Hepatocyte (in vitro differentiated cells): ENCODE data around the gene SLC1A3. TPM values are rescaled to one million over a fixed set of nuclear protein-coding genes. Genes with fewer than 3 reads are reported as not detected.

Experiments used
- DNase-seq: peaks from one replicate; pipeline ENCODE4 v3.0.0-alpha.2; 2016; ENCODE audit warnings: low spot score
- H2AFZ ChIP-seq: fragments of 200-600 bp; sonication (generic); 2 replicates; pipeline ENCODE4 v1.6.0; 2016; ENCODE audit warnings: antibody characterized with exemption, mild to moderate bottlenecking
- H3K27ac ChIP-seq: fragments of 200-600 bp; sonication (generic); 2 replicates; pipeline ENCODE4 v1.5.1; 2016; ENCODE audit warnings: mild to moderate bottlenecking
- H3K27me3 ChIP-seq: fragments of 200-600 bp; sonication (generic); 2 replicates; pipeline ENCODE4 v1.6.1; 2016
- H3K36me3 ChIP-seq: fragments of 200-600 bp; sonication (generic); replicated peaks from 2 replicates; pipeline ENCODE4 v1.5.1; 2016; ENCODE audit warnings: low read depth; ENCODE audit not compliant: insufficient read depth
- H3K4me1 ChIP-seq: fragments of 200-600 bp; sonication (generic); 2 replicates; pipeline ENCODE4 v1.5.1; 2016; ENCODE audit warnings: mild to moderate bottlenecking, moderate library complexity; ENCODE audit not compliant: insufficient read depth
- H3K4me2 ChIP-seq: fragments of 200-600 bp; sonication (generic); 2 replicates; pipeline ENCODE4 v1.6.0; 2016
- H3K4me3 ChIP-seq: fragments of 200-600 bp; sonication (generic); 2 replicates; pipeline ENCODE4 v1.5.1; 2016; ENCODE audit warnings: mild to moderate bottlenecking
- H3K79me2 ChIP-seq: fragments of 200-600 bp; sonication (generic); 2 replicates; pipeline ENCODE4 v1.6.0; 2017; ENCODE audit warnings: mild to moderate bottlenecking
- H3K9me2 ChIP-seq: fragments of 200-600 bp; sonication (generic); replicated peaks from 2 replicates; pipeline ENCODE4 v1.6.0; 2017; ENCODE audit warnings: mild to moderate bottlenecking; ENCODE audit not compliant: insufficient read depth
- H3K9me3 ChIP-seq: fragments of 200-600 bp; sonication (generic); 2 replicates; pipeline ENCODE4 v1.5.1; 2016; ENCODE audit warnings: low read depth, mild to moderate bottlenecking
- H4K20me1 ChIP-seq: fragments of 200-600 bp; sonication (generic); 2 replicates; pipeline ENCODE4 v1.6.0; 2016; ENCODE audit warnings: mild to moderate bottlenecking; ENCODE audit not compliant: insufficient read depth, poor library complexity, severe bottlenecking
- EZH2 ChIP-seq: fragments of 200-600 bp; sonication (generic); IDR thresholded peaks from 2 replicates; pipeline ENCODE4 v1.6.1; 2016; ENCODE audit warnings: antibody characterized with exemption, mild to moderate bottlenecking, borderline replicate concordance
- EZH2phosphoT487 ChIP-seq: fragments of 200-600 bp; sonication (generic); IDR thresholded peaks from one replicate; pipeline ENCODE4 v1.6.1; 2018; ENCODE audit warnings: antibody characterized with exemption, mild to moderate bottlenecking, low read depth, moderate library complexity; ENCODE audit not compliant: unreplicated experiment, severe bottlenecking
- WGBS: methylation state at CpG from one replicate; pipeline ENCODE4 v1.1.6; 2016; ENCODE audit warnings: low lambda C conversion rate; ENCODE audit errors: missing lambda C conversion rate; 5-methylcytosine and 5-hydroxymethylcytosine counted together
- polyA plus RNA-seq: library from polyadenylated mRNA; unstranded; fragments of >200 nt; fragmentation: Nextera tagmentation; extraction: Ambion mirVana; gene quantifications from 2 replicates; pipeline ENCODE4 v1.2.1, GENCODE V29; 2016
- total RNA-seq: library from RNA; depleted of rRNA; stranded (reverse); fragments of >200 nt; gene quantifications from 2 replicates; pipeline ENCODE4 v1.2.3, GENCODE V29; 2014
- TF ChIP-seq, protein P1 (sequence below): fragments of 200-600 bp; sonication (generic); IDR thresholded peaks from 2 replicates; pipeline ENCODE4 v1.5.1; 2016; ENCODE audit warnings: antibody characterized with exemption, mild to moderate bottlenecking; ENCODE audit not compliant: poor library complexity

Gene SLC1A3
- total and polyA plus RNA-seq, 2 experiments from 2014 or later: 32.3 to 42.3 TPM

DNA sequence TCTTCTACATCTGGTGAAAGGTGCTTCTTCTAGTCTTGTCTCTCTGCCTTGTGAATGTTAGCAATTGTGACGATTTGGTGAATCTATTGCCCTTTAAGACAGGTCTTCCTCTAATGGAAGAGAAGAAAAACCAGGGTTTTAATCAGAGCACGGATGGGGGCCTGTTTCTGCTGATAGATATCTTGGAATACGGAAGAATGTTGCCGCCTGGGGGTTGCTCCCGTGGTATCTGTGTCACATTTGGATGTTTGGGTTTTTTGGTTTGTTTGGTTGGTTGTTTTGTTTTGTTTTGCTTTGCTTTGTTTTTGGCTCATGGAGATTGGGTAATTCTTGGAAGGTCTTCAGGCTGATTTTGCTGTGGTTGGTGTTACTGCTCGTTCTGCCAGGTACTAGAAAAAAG lies 9.7 kb upstream of the SLC1A3 start:
- no peaks in the 10 kb centered on the region for H3K79me2 ChIP-seq
- H3K9me2 ChIP-seq: no peaks in the 10 kb centered on the region
- no peak overlapping the region for H2AFZ ChIP-seq
- no peak overlapping the region for H3K4me3 ChIP-seq
- WGBS: 64% methylated on average over 6 of the region's 6 CpGs
- no peaks in the 10 kb centered on the region for H3K36me3 ChIP-seq
- H3K4me2 ChIP-seq: no peak overlapping the region
- no peaks in the 10 kb centered on the region for H3K4me1 ChIP-seq
- no peak overlapping the region for H3K27ac ChIP-seq
- H4K20me1 ChIP-seq: no peaks in the 10 kb centered on the region
- no peaks in the 10 kb centered on the region for H3K27me3 ChIP-seq
- no peaks in the 10 kb centered on the region for H3K9me3 ChIP-seq
- TF ChIP-seq EZH2 (no peak), EZH2phosphoT487 (no peak)
- TF ChIP-seq, protein P1, sequence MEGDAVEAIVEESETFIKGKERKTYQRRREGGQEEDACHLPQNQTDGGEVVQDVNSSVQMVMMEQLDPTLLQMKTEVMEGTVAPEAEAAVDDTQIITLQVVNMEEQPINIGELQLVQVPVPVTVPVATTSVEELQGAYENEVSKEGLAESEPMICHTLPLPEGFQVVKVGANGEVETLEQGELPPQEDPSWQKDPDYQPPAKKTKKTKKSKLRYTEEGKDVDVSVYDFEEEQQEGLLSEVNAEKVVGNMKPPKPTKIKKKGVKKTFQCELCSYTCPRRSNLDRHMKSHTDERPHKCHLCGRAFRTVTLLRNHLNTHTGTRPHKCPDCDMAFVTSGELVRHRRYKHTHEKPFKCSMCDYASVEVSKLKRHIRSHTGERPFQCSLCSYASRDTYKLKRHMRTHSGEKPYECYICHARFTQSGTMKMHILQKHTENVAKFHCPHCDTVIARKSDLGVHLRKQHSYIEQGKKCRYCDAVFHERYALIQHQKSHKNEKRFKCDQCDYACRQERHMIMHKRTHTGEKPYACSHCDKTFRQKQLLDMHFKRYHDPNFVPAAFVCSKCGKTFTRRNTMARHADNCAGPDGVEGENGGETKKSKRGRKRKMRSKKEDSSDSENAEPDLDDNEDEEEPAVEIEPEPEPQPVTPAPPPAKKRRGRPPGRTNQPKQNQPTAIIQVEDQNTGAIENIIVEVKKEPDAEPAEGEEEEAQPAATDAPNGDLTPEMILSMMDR: no peak
- DNase-seq: no peak

DNA sequence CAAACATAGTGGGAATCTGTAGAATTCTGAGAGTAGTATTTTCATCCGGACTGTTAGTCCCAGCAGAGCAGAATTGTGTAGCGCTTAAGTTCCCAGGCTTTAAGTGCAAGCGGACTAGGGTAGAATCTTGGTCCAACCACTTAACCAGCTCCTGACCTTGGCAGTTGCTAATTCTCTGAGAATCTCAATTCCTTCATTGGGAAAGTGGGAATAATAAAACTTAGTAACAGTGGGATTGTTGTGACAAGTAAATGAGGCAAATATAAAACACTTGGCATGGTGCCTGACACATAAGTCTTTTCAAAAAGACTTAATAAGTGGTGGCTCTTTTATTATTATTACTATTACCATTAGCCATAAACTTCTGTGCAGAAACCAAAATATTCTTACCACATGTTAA lies 8.4 kb upstream of the SLC1A3 start:
- no peak for DNase-seq
- H3K27ac ChIP-seq: no peak overlapping the region
- no peak overlapping the region for H3K4me3 ChIP-seq
- whole genome bisulfite sequencing: 76% methylated on average over 3 of the region's 3 CpGs
- no peaks in the 10 kb centered on the region for H3K4me1 ChIP-seq
- no peaks in the 10 kb centered on the region for H3K9me2 ChIP-seq
- TF ChIP-seq EZH2phosphoT487 (no peak), EZH2 (no peak)
- TF ChIP-seq, protein P1: no peak
- no peaks in the 10 kb centered on the region for H3K79me2 ChIP-seq
- H3K36me3 ChIP-seq: no peaks in the 10 kb centered on the region
- no peaks in the 10 kb centered on the region for H3K9me3 ChIP-seq
- no peaks in the 10 kb centered on the region for H4K20me1 ChIP-seq
- no peaks in the 10 kb centered on the region for H3K27me3 ChIP-seq
- no peak overlapping the region for H3K4me2 ChIP-seq
- H2AFZ ChIP-seq: no peak overlapping the region

DNA sequence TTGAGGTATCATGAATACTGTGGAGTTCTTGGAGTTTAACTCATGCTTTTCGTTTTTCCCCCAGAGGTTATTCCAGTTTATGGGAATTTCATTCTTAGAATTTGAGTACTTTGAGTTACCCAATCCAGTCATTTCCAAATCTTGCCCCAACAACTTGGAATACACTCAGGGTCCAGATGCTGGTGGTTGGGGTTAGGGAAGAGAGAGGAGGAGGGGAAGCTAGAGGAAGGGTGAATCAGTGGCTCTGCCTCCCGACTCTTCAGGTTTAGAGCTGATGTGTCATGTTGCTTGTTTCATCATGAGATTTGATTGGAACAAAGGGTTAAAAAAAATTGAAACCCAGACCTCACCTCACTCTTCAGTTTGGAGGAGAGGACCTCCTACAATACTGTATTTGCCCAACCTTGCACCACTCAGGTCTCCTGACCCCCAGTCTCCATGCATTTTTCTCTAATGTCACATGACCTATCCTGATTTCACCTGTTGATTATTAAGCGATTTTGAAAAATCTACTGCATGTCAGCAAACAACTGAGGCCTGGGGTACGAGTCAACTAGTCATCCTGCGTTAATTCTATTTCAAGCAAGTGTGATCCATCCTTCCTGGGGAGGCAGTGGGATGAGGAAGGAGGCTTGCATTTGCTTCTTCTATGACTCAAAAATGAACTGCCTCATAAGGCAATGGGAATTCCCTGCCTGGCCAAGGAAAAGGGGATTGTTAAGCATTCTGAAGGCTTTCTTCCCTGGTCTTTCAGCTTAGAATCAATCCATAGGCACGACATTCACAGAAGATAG lies 6.2 kb upstream of the SLC1A3 start:
- Histone ChIP-seq H3K4me1 (no peaks in the 10 kb centered on the region), H4K20me1 (no peaks in the 10 kb centered on the region), H3K79me2 (no peaks in the 10 kb centered on the region), H3K27ac (no peak overlapping the region), H3K9me2 (no peaks in the 10 kb centered on the region), H3K9me3 (no peaks in the 10 kb centered on the region), H3K27me3 (no peaks in the 10 kb centered on the region), H2AFZ (no peak overlapping the region), H3K4me2 (no peak overlapping the region), H3K4me3 (no peak overlapping the region), H3K36me3 (no peaks in the 10 kb centered on the region)
- TF ChIP-seq, protein P1: no peak
- TF ChIP-seq EZH2 (no peak), EZH2phosphoT487 (no peak)
- DNase-seq: no peak
- 77% methylated on average over 6 of the region's 6 CpGs for WGBS
